Brain microvascular endothelial cell (primary cell): ENCODE results near the gene TGFB1I1.
"Not testable (repeated sequence)": the region's sequence is repeated elsewhere in the genome, so short reads cannot be mapped to it uniquely, and the experiment has no call there.

Experiments used
- DNase-seq: peaks from one replicate; pipeline ENCODE4 v3.0.0-alpha.2; 2020
- H3K27ac ChIP-seq: fragments of 250-450 bp; sonication (Bioruptor Pico); 2 replicates; pipeline ENCODE4 v1.5.1; 2020; ENCODE audit warnings: mild to moderate bottlenecking, moderate library complexity
- H3K27me3 ChIP-seq: fragments of 250-450 bp; sonication (Bioruptor Pico); replicated peaks from 2 replicates; pipeline ENCODE4 v1.5.1; 2020; ENCODE audit warnings: mild to moderate bottlenecking
- H3K36me3 ChIP-seq: fragments of 250-450 bp; sonication (Bioruptor Pico); replicated peaks from 2 replicates; pipeline ENCODE4 v1.5.1; 2020; ENCODE audit warnings: mild to moderate bottlenecking
- H3K4me3 ChIP-seq: 2 replicates; pipeline ENCODE4 v1.5.1; 2011; ENCODE audit warnings: low read depth, mild to moderate bottlenecking, control low read depth, low read length, moderate library complexity
- CTCF ChIP-seq: IDR thresholded peaks from 2 replicates; pipeline ENCODE4 v1.5.1; 2011; ENCODE audit warnings: low read depth, mild to moderate bottlenecking, moderate library complexity, low read length, control low read depth, inconsistent platforms; ENCODE audit errors: missing control alignments
- in situ Hi-C: cut with HindIII; loops from 2 replicates; pipeline ENCODE4 v1.10.0; 2017; ENCODE audit warnings: low sequenced_read_pairs, low pct_ligation_motif_present

TGFB1I1 gene

DNA sequence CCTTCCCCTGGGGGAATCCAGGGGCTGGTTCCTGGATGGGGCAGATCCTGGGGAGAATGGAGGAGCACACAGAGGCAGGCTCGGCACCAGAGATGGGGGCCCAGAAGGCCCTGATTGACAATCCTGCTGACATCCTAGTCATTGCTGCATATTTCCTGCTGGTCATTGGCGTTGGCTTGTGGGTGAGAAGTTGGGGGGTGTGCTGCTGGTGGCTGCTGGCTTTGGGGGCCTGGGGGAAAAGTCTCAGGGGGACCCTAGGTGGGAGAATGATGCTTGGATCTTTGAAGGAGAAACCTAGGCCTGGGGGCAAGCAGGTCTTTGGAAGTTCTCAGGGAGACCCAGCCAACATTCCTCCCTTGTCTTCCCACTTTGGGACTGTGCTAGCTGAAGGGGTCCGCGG, 11.1 kb downstream of the TGFB1I1 start, which contains the start of gene SLC5A2:
SLC5A2 (plus strand) TSS at position 43 of the 400 bp plus-strand sequence; CDS start at position 57, 14 bp downstream.
- in situ Hi-C loops, result no loop called here
- Histone ChIP-seq H3K4me3 (no peak within 1 kb of the TSS), H3K27ac (no peak within 1 kb of the TSS), H3K27me3 (peaks cover 5% of the 10 kb centered on the region), H3K36me3 (peaks cover 12% of the 10 kb centered on the region)
- TF ChIP-seq CTCF, result no peak
- DNase-seq, result no peak

GRCh38 chr16:31484048-31484447, 12.1 kb downstream of the TGFB1I1 start:
- H3K27me3 ChIP-seq, H3K36me3 ChIP-seq, DNase-seq, H3K27ac ChIP-seq, H3K4me3 ChIP-seq, in situ Hi-C loops: not testable (repeated sequence)

GRCh38 chr16:31484491-31485171, 12.7 kb downstream of the TGFB1I1 start:
- DNase-seq, result no peak
- peaks cover 5% of the 10 kb centered on the region for H3K27me3 ChIP-seq
- H3K36me3 ChIP-seq, result no peaks in the 10 kb centered on the region
- in situ Hi-C loops, result no loop called here
- no peak overlapping the region for H3K27ac ChIP-seq
- TF ChIP-seq CTCF, result no peak
- H3K4me3 ChIP-seq, result no peak overlapping the region

DNA sequence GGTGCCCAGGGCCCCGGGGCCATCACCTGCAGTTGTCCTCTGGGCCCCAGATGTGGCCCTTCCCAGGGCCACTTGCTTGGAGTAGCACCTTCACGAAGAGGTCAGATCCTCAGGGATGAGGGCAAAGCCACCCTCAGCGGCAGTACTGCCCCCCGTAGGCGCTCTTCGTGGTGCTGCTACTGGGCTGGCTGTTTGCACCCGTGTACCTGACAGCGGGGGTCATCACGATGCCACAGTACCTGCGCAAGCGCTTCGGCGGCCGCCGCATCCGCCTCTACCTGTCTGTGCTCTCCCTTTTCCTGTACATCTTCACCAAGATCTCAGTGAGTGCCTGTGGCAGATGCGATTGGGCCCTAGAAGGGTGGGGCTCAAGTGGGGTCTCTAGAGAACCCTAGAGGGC, 13.6 kb downstream of the TGFB1I1 start:
- TF ChIP-seq CTCF, result no peak
- in situ Hi-C loops, result no loop called here
- H3K36me3 ChIP-seq, result peaks cover 4% of the 10 kb centered on the region
- H3K4me3 ChIP-seq, result no peak overlapping the region
- DNase-seq, result no peak
- peaks cover 5% of the 10 kb centered on the region for H3K27me3 ChIP-seq
- H3K27ac ChIP-seq, result no peak overlapping the region

GRCh38 chr16:31486045-31486444, 14.1 kb downstream of the TGFB1I1 start:
- no peak for DNase-seq
- Histone ChIP-seq H3K27me3 (peaks cover 5% of the 10 kb centered on the region), H3K27ac (no peak overlapping the region), H3K4me3 (no peak overlapping the region), H3K36me3 (peaks cover 5% of the 10 kb centered on the region)
- TF ChIP-seq CTCF, result no peak
- in situ Hi-C loops, result no loop called here

GRCh38 chr16:31487071-31487719, 15.2 kb downstream of the TGFB1I1 start:
- TF ChIP-seq CTCF, result no peak
- Histone ChIP-seq H3K36me3 (peaks cover 5% of the 10 kb centered on the region), H3K27ac (no peak overlapping the region), H3K4me3 (peak overlapping the region; percentile 52), H3K27me3 (peaks cover 5% of the 10 kb centered on the region)
- no peak for DNase-seq
- in situ Hi-C loops, result no loop called here
